Stimulated activated CD4-positive, alpha-beta T cell treated with anti-CD3 and anti-CD28 coated beads, Interleukin-2, amount 100 ng/mL, for 4 hours (primary cell): ENCODE results near the gene TCERG1L.

Experiments used
- DNase-seq: peaks from one replicate; pipeline ENCODE4 v3.0.0-alpha.2; 2020; ENCODE audit warnings: low read depth

The TCERG1L gene

GRCh38 chr10:131227163-131227740 lies 84.3 kb downstream of the TCERG1L start:
- DNase-seq, result no peak

- no peak for DNase-seq
These were observed 84.9 kb downstream of the TCERG1L start for GRCh38 chr10:131226446-131227162.

GRCh38 chr10:131224106-131224505 lies 87.4 kb downstream of the TCERG1L start:
- no peak for DNase-seq

- DNase-seq, result no peak
These were observed 88.1 kb downstream of the TCERG1L start for GRCh38 chr10:131223422-131223821.

GRCh38 chr10:131222986-131223385 lies 88.5 kb downstream of the TCERG1L start:
- DNase-seq, result no peak

GRCh38 chr10:131221632-131222277 lies 89.8 kb downstream of the TCERG1L start:
- no peak for DNase-seq

- no peak for DNase-seq
These were observed 90.8 kb downstream of the TCERG1L start for GRCh38 chr10:131220601-131221171.

- no peak for DNase-seq
These were observed 91.5 kb downstream of the TCERG1L start for GRCh38 chr10:131219955-131220489.

- no peak for DNase-seq
These were observed 92.0 kb downstream of the TCERG1L start for GRCh38 chr10:131219584-131219886.

- DNase-seq, result no peak
These were observed 92.5 kb downstream of the TCERG1L start for GRCh38 chr10:131218811-131219583.

GRCh38 chr10:131216681-131217230 lies 94.8 kb downstream of the TCERG1L start:
- DNase-seq, result no peak

- no peak for DNase-seq
These were observed 95.7 kb downstream of the TCERG1L start for GRCh38 chr10:131215776-131216175.

- no peak for DNase-seq
These were observed 96.8 kb downstream of the TCERG1L start for GRCh38 chr10:131214521-131215244.

GRCh38 chr10:131213741-131214505 lies 97.6 kb downstream of the TCERG1L start:
- no peak for DNase-seq

GRCh38 chr10:131212763-131213325 lies 98.7 kb downstream of the TCERG1L start:
- DNase-seq, result no peak

- no peak for DNase-seq
These were observed 99.4 kb downstream of the TCERG1L start for GRCh38 chr10:131211965-131212619.

GRCh38 chr10:131211559-131211958 lies 100.0 kb downstream of the TCERG1L start:
- no peak for DNase-seq

- DNase-seq, result no peak
These were observed 100.4 kb downstream of the TCERG1L start for GRCh38 chr10:131211146-131211545.

- DNase-seq, result no peak
These were observed 101.3 kb downstream of the TCERG1L start for GRCh38 chr10:131210181-131210580.
